CD8-positive, alpha-beta memory T cell (primary cell): Measurements from ENCODE around the gene KIF3A. TPM values are rescaled to one million over a fixed set of nuclear protein-coding genes. Genes with fewer than 3 reads are reported as not detected.
A peak's percentile ranks its signal among the peaks of the same experiment; 100 is the strongest.

Experiments used
- CTCF ChIA-PET: fragments of 350-600 bp; sonication (Branson Sonifier 250); formaldehyde crosslinking; loops from one replicate; lab custom pipeline; 2021; ENCODE audit warnings: antibody characterized with exemption; lab: Charles Lee
- POLR2A ChIA-PET: fragments of 350-600 bp; sonication (Branson Sonifier 250); formaldehyde crosslinking; loops from one replicate; lab custom pipeline; 2021; ENCODE audit warnings: antibody characterized with exemption; lab: Charles Lee
- DNase-seq, 5 donors: peaks; one replicate each; pipeline versions ENCODE4 v3.0.0 to v3.0.0-alpha.2; 2020 to 2022; ENCODE audit warnings: mixed read lengths in 1 of 5
- H3K27ac ChIP-seq: one replicate; pipeline ENCODE4 v1.7.0; 2013; ENCODE audit warnings: low read depth, mild to moderate bottlenecking, low read length, moderate library complexity
- H3K27me3 ChIP-seq: 2 replicates; pipeline ENCODE4 v1.7.0; 2013; ENCODE audit warnings: low read length, mild to moderate bottlenecking; ENCODE audit not compliant: insufficient read depth, poor library complexity, severe bottlenecking
- H3K36me3 ChIP-seq: 2 replicates; pipeline ENCODE4 v1.7.0; 2013; ENCODE audit warnings: mild to moderate bottlenecking, low read length, moderate library complexity; ENCODE audit not compliant: insufficient read depth
- H3K4me1 ChIP-seq: 2 replicates; pipeline ENCODE4 v1.7.0; 2013; ENCODE audit warnings: mild to moderate bottlenecking, low read length, moderate library complexity; ENCODE audit not compliant: insufficient read depth
- H3K4me3 ChIP-seq: 2 replicates; pipeline ENCODE4 v1.7.0; 2013; ENCODE audit warnings: mild to moderate bottlenecking, low read length
- H3K9me3 ChIP-seq: 2 replicates; pipeline ENCODE4 v1.7.0; 2013; ENCODE audit warnings: mild to moderate bottlenecking, low read length
- H3K27ac Mint-ChIP-seq, 8 donors: one replicate each; pipeline ENCODE4 v1.8.0; 2020 to 2021; ENCODE audit warnings: mixed read lengths in 8 of 8, mild to moderate bottlenecking in 6 of 8, inconsistent platforms in 3 of 8, moderate library complexity in 3 of 8
- H3K27me3 Mint-ChIP-seq, 2 donors: one replicate each; pipeline ENCODE4 v1.8.0; 2020 to 2021; ENCODE audit warnings: mixed read lengths in 2 of 2, mild to moderate bottlenecking in 1 of 2, moderate library complexity in 1 of 2
- H3K36me3 Mint-ChIP-seq, 3 donors: one replicate each; pipeline ENCODE4 v1.8.0; 2020 to 2021; ENCODE audit warnings: mixed read lengths in 3 of 3, inconsistent platforms in 1 of 3, mild to moderate bottlenecking in 1 of 3
- H3K4me1 Mint-ChIP-seq, 3 donors: one replicate each; pipeline ENCODE4 v1.8.0; 2020 to 2021; ENCODE audit warnings: mixed read lengths in 3 of 3, inconsistent platforms in 1 of 3, mild to moderate bottlenecking in 1 of 3
- H3K4me3 Mint-ChIP-seq, 7 donors: one replicate each; pipeline ENCODE4 v1.8.0; 2020 to 2021; ENCODE audit warnings: mixed read lengths in 7 of 7, mild to moderate bottlenecking in 6 of 7, moderate library complexity in 4 of 7, inconsistent platforms in 2 of 7
- H3K9me3 Mint-ChIP-seq, 5 donors: one replicate each; pipeline ENCODE4 v1.8.0; 2020 to 2022; ENCODE audit warnings: mixed read lengths in 5 of 5, mild to moderate bottlenecking in 3 of 5, moderate library complexity in 2 of 5, inconsistent platforms in 1 of 5
- polyA plus RNA-seq: library from polyadenylated mRNA; unstranded; fragments of 300-500 nt; fragmentation: Illumina TruSeq; gene quantifications from one replicate; pipeline ENCODE4 v1.2.3, GENCODE V29; 2021
- total RNA-seq, 2 experiments: library from RNA; stranded (reverse); gene quantifications; one replicate each; pipeline ENCODE4 v1.2.3, GENCODE V29; 2021

KIF3A gene
- total and polyA plus RNA-seq, 3 experiments from 2014 or later, result 15.9 to 23.3 (median 21.1) TPM

- ChIA-PET CTCF (interaction anchor here (0.7 to 1.1 kb wide), 2 partner anchors 56 to 109 kb away, joined by 3 to 4 read pairs; no protein-coding TSS in a partner anchor), POLR2A (no interaction called here)
- H3K27me3 ChIP-seq, result no peaks in the 10 kb centered on the region
- peaks cover 4 to 6% (median 5%) of the 10 kb centered on the region in 3 donors for H3K36me3 Mint-ChIP-seq
- H3K4me1 ChIP-seq, result peaks cover 18% of the 10 kb centered on the region
- no peak overlapping the region for H3K27ac ChIP-seq
- peaks cover 23 to 33% (median 26%) of the 10 kb centered on the region in 3 donors for H3K4me1 Mint-ChIP-seq
- H3K27ac Mint-ChIP-seq, result peak overlapping the region in 1 of 8 donors; percentile 35
- H3K9me3 ChIP-seq, result no peaks in the 10 kb centered on the region
- no peak overlapping the region for H3K4me3 ChIP-seq
- H3K36me3 ChIP-seq, result no peaks in the 10 kb centered on the region
- H3K9me3 Mint-ChIP-seq, result no peaks in the 10 kb centered on the region
- H3K27me3 Mint-ChIP-seq, result no peaks in the 10 kb centered on the region
- H3K4me3 Mint-ChIP-seq, result no peak overlapping the region
- no peak for DNase-seq
Observed at GRCh38 chr5:132686193-132686592, 51.2 kb downstream of the KIF3A start.

- H3K9me3 Mint-ChIP-seq, result no peaks in the 10 kb centered on the region
- peak overlapping the region in 1 of 8 donors; percentile 0 for H3K27ac Mint-ChIP-seq
- H3K4me1 Mint-ChIP-seq, result peaks cover 23 to 33% (median 26%) of the 10 kb centered on the region in 3 donors
- ChIA-PET CTCF (no interaction called here), POLR2A (no interaction called here)
- H3K4me1 ChIP-seq, result peaks cover 18% of the 10 kb centered on the region
- no peak overlapping the region for H3K4me3 Mint-ChIP-seq
- H3K27me3 ChIP-seq, result no peaks in the 10 kb centered on the region
- no peak overlapping the region for H3K4me3 ChIP-seq
- H3K27me3 Mint-ChIP-seq, result no peaks in the 10 kb centered on the region
- H3K36me3 ChIP-seq, result no peaks in the 10 kb centered on the region
- H3K27ac ChIP-seq, result no peak overlapping the region
- no peaks in the 10 kb centered on the region for H3K9me3 ChIP-seq
- peaks cover 4 to 6% (median 5%) of the 10 kb centered on the region in 3 donors for H3K36me3 Mint-ChIP-seq
- no peak for DNase-seq
Observed at GRCh38 chr5:132684922-132685720, 52.2 kb downstream of the KIF3A start.

- Histone ChIP-seq H3K9me3 (no peaks in the 10 kb centered on the region), H3K4me3 (no peak overlapping the region), H3K36me3 (no peaks in the 10 kb centered on the region), H3K27ac (no peak overlapping the region), H3K4me1 (peaks cover 18% of the 10 kb centered on the region), H3K27me3 (no peaks in the 10 kb centered on the region)
- DNase-seq, result no peak
- CTCF ChIA-PET, result no interaction called here
- Mint-ChIP-seq H3K4me1 (peaks cover 22 to 31% (median 26%) of the 10 kb centered on the region in 3 donors), H3K36me3 (peaks cover 4 to 6% (median 4%) of the 10 kb centered on the region in 3 donors), H3K9me3 (no peaks in the 10 kb centered on the region), H3K27ac (peak overlapping the region in 1 of 8 donors; percentile 32), H3K4me3 (no peak overlapping the region), H3K27me3 (no peaks in the 10 kb centered on the region)
- POLR2A ChIA-PET, result no interaction called here
Observed at GRCh38 chr5:132684491-132684890, 52.9 kb downstream of the KIF3A start.

- H3K9me3 Mint-ChIP-seq, result no peaks in the 10 kb centered on the region
- no peaks in the 10 kb centered on the region for H3K27me3 ChIP-seq
- no peak for DNase-seq
- H3K27ac Mint-ChIP-seq, result peak overlapping the region in 1 of 8 donors; percentile 60
- H3K27me3 Mint-ChIP-seq, result no peaks in the 10 kb centered on the region
- H3K36me3 ChIP-seq, result no peaks in the 10 kb centered on the region
- H3K36me3 Mint-ChIP-seq, result peaks cover 0 to 6% (median 2%) of the 10 kb centered on the region in 3 donors
- H3K27ac ChIP-seq, result no peak overlapping the region
- POLR2A ChIA-PET, result no interaction called here
- H3K4me1 ChIP-seq, result peaks cover 2% of the 10 kb centered on the region
- no peak overlapping the region for H3K4me3 ChIP-seq
- H3K9me3 ChIP-seq, result no peaks in the 10 kb centered on the region
- CTCF ChIA-PET, result no interaction called here
- H3K4me1 Mint-ChIP-seq, result peaks cover 5 to 14% (median 9%) of the 10 kb centered on the region in 3 donors
- H3K4me3 Mint-ChIP-seq, result no peak overlapping the region
Observed at GRCh38 chr5:132681983-132682382, 55.4 kb downstream of the KIF3A start.

GRCh38 chr5:132681476-132681831, 55.9 kb downstream of the KIF3A start:
- Histone ChIP-seq H3K36me3 (no peaks in the 10 kb centered on the region), H3K27me3 (no peaks in the 10 kb centered on the region), H3K27ac (no peak overlapping the region), H3K4me3 (no peak overlapping the region), H3K4me1 (peaks cover 5% of the 10 kb centered on the region), H3K9me3 (no peaks in the 10 kb centered on the region)
- Mint-ChIP-seq H3K27me3 (no peaks in the 10 kb centered on the region), H3K4me1 (peaks cover 10 to 19% (median 12%) of the 10 kb centered on the region in 3 donors), H3K27ac (no peak overlapping the region), H3K4me3 (no peak overlapping the region), H3K36me3 (peaks cover 0 to 6% (median 2%) of the 10 kb centered on the region in 3 donors), H3K9me3 (no peaks in the 10 kb centered on the region)
- POLR2A ChIA-PET, result no interaction called here
- no peak for DNase-seq
- CTCF ChIA-PET, result no interaction called here

GRCh38 chr5:132680780-132681475, 56.4 kb downstream of the KIF3A start:
- ChIA-PET CTCF (no interaction called here), POLR2A (no interaction called here)
- no peak overlapping the region for H3K4me3 ChIP-seq
- peaks cover 5% of the 10 kb centered on the region for H3K4me1 ChIP-seq
- Mint-ChIP-seq H3K9me3 (no peaks in the 10 kb centered on the region), H3K27ac (peak overlapping the region in 1 of 8 donors; percentile 43), H3K36me3 (peaks cover 0 to 6% (median 2%) of the 10 kb centered on the region in 3 donors), H3K4me3 (no peak overlapping the region), H3K27me3 (no peaks in the 10 kb centered on the region), H3K4me1 (peaks cover 15 to 24% (median 17%) of the 10 kb centered on the region in 3 donors)
- H3K36me3 ChIP-seq, result no peaks in the 10 kb centered on the region
- DNase-seq, result no peak
- H3K27ac ChIP-seq, result no peak overlapping the region
- H3K27me3 ChIP-seq, result no peaks in the 10 kb centered on the region
- no peaks in the 10 kb centered on the region for H3K9me3 ChIP-seq

GRCh38 chr5:132679717-132680380, 57.5 kb downstream of the KIF3A start:
- Histone ChIP-seq H3K4me3 (no peak overlapping the region), H3K27ac (no peak overlapping the region), H3K9me3 (no peaks in the 10 kb centered on the region), H3K4me1 (peaks cover 9% of the 10 kb centered on the region), H3K36me3 (no peaks in the 10 kb centered on the region), H3K27me3 (no peaks in the 10 kb centered on the region)
- ChIA-PET POLR2A (no interaction called here), CTCF (no interaction called here)
- H3K36me3 Mint-ChIP-seq, result peaks cover 0 to 2% (median 1%) of the 10 kb centered on the region in 3 donors
- no peaks in the 10 kb centered on the region for H3K9me3 Mint-ChIP-seq
- no peaks in the 10 kb centered on the region for H3K27me3 Mint-ChIP-seq
- H3K27ac Mint-ChIP-seq, result no peak overlapping the region
- no peak for DNase-seq
- no peak overlapping the region for H3K4me3 Mint-ChIP-seq
- peaks cover 12 to 29% (median 23%) of the 10 kb centered on the region in 3 donors for H3K4me1 Mint-ChIP-seq
